Stimulated activated CD4-positive, alpha-beta T cell treated with anti-CD3 and anti-CD28 coated beads, TNF-alpha, amount 100 ng/mL, for 24 hours (primary cell): ENCODE data around the gene DNAH8.
"Not testable (repeated sequence)": the region's sequence is repeated elsewhere in the genome, so short reads cannot be mapped to it uniquely, and the experiment has no call there.

Experiments
- DNase-seq, 3 experiments: peaks; one replicate each; pipeline ENCODE4 v3.0.0-alpha.2; 2020; ENCODE audit warnings: low read depth in 3 of 3

DNAH8 gene

GRCh38 chr6:38715016-38715689 is at the start of gene DNAH8:
Gene DNAH8 (plus strand): TSS chr6:38715311. CDS start chr6:38722810, 7,499 bp downstream.
- no peak for DNase-seq

- DNase-seq: peak in 1 of 3 experiments; percentile 5
Measured at GRCh38 chr6:38671885-38672467, 43.1 kb upstream of the DNAH8 start.

- peak; percentile 9 to 20 (median 11) for DNase-seq
Measured at GRCh38 chr6:38673397-38674165, 41.5 kb upstream of the DNAH8 start.

- no peak for DNase-seq
Measured at GRCh38 chr6:38676236-38676973, 38.7 kb upstream of the DNAH8 start.

GRCh38 chr6:38676974-38677544 is 38.1 kb upstream of the DNAH8 start:
- no peak for DNase-seq

GRCh38 chr6:38678178-38678760 is 36.8 kb upstream of the DNAH8 start:
- DNase-seq: no peak

GRCh38 chr6:38679668-38680067 is 35.4 kb upstream of the DNAH8 start:
- DNase-seq: no peak

- no peak for DNase-seq
Measured at GRCh38 chr6:38681850-38682249, 33.3 kb upstream of the DNAH8 start.

GRCh38 chr6:38684237-38684636 is 30.9 kb upstream of the DNAH8 start:
- DNase-seq: no peak

GRCh38 chr6:38684904-38685303 is 30.2 kb upstream of the DNAH8 start:
- no peak for DNase-seq

GRCh38 chr6:38686270-38687042 is 28.7 kb upstream of the DNAH8 start:
- DNase-seq: no peak

GRCh38 chr6:38687043-38687353 is 28.1 kb upstream of the DNAH8 start:
- no peak for DNase-seq

- DNase-seq: no peak
Measured at GRCh38 chr6:38687549-38687948, 27.6 kb upstream of the DNAH8 start.

- no peak for DNase-seq
Measured at GRCh38 chr6:38688579-38689087, 26.5 kb upstream of the DNAH8 start.

GRCh38 chr6:38695227-38695900 is 19.7 kb upstream of the DNAH8 start:
- no peak for DNase-seq

GRCh38 chr6:38695933-38696332 is 19.2 kb upstream of the DNAH8 start:
- DNase-seq: no peak

- no peak for DNase-seq
Measured at GRCh38 chr6:38696345-38696744, 18.8 kb upstream of the DNAH8 start.

- no peak for DNase-seq
Measured at GRCh38 chr6:38697846-38698245, 17.3 kb upstream of the DNAH8 start.

GRCh38 chr6:38699702-38700101 is 15.4 kb upstream of the DNAH8 start:
- DNase-seq: not testable (repeated sequence)

GRCh38 chr6:38701551-38701950 is 13.6 kb upstream of the DNAH8 start:
- DNase-seq: no peak
